Measurements from ENCODE around the gene PRRC2A. TPM values are rescaled to one million over a fixed set of nuclear protein-coding genes. Genes with fewer than 3 reads are reported as not detected.

Gene PRRC2A
- total RNA-seq, 2 experiments from 2014 or later = 206 to 215 TPM

DNA sequence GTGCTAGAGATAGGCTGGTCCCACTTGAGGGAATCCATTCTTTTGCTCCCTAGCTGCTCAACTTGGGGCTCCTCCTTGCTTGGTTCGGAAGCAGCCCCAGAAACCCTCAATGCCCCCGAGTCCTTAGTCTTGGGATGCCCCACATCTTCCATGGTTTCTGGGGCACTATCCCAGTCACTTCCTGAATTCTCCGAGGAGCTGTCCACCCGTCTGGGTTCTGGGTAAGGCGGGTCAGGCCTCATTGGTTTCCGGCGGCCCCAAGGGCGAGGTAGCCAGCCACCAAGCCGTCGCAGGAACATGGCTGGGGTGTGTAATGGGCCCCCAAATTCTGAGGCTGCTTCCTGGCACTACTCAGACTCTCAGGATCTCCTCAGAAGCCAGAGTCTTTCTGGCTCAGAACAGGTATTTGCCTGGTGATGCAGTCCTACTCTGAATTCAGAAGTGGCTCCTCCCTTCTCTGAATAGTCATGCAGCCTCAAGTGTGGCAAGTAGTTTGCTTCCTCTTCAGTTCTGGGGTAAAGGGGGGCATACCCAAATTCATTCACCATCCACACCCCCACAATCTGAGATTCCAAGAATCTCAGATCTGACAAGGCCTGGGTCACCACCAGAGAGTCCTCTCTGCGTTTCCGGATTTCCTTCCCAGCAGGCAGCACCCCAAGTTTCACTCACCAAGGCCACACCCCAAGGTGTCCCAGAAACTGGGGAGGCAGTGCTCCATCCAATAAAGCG is 39.3 kb downstream of the PRRC2A start:
- H3K36me3 ChIP-seq (ENCODE audit: insufficient read depth, low read length) = peaks cover 48% of the 10 kb centered on the region
- peaks cover 67% of the 10 kb centered on the region for H3K4me1 ChIP-seq (ENCODE audit: insufficient read depth, low read length)
- TF ChIP-seq, protein P1, sequence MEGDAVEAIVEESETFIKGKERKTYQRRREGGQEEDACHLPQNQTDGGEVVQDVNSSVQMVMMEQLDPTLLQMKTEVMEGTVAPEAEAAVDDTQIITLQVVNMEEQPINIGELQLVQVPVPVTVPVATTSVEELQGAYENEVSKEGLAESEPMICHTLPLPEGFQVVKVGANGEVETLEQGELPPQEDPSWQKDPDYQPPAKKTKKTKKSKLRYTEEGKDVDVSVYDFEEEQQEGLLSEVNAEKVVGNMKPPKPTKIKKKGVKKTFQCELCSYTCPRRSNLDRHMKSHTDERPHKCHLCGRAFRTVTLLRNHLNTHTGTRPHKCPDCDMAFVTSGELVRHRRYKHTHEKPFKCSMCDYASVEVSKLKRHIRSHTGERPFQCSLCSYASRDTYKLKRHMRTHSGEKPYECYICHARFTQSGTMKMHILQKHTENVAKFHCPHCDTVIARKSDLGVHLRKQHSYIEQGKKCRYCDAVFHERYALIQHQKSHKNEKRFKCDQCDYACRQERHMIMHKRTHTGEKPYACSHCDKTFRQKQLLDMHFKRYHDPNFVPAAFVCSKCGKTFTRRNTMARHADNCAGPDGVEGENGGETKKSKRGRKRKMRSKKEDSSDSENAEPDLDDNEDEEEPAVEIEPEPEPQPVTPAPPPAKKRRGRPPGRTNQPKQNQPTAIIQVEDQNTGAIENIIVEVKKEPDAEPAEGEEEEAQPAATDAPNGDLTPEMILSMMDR (IDR thresholded peaks at IDR 0.05) = no peak
- Mint-ChIP-seq H3K4me3 (peak overlapping the region; percentile 95), H3K9me3 (no peaks in the 10 kb centered on the region), H3K27me3 (no peaks in the 10 kb centered on the region), H3K4me1 (ENCODE audit: low read depth) (peaks cover 75% of the 10 kb centered on the region), H3K36me3 (ENCODE audit: low read depth) (peaks cover 61% of the 10 kb centered on the region), H3K27ac (peak overlapping the region; percentile 94)
- H3K27ac ChIP-seq (ENCODE audit: low read depth in 1 of 2, low read length in 2 of 2) = peak overlapping the region; percentile 70 to 71
- CTCF ChIA-PET = interaction anchor here (0.9 to 2.7 kb wide), 2 partner anchors 7 to 30 kb away, joined by 3 to 9 read pairs; partner anchors contain the start of gene BAG6
- POLR2A ChIA-PET = interaction anchor here (0.6 to 7.9 kb wide), 12 partner anchors 6 to 1403 kb away, joined by 3 to 250 read pairs (median 5); partner anchors contain the start of genes ABHD16A, APOM, ATP6V1G2 and BAG6
- ATAC-seq (ENCODE audit: poor library complexity) (peak; percentile 54), DNase-seq (peak in 4 of 14 experiments; percentile 35 to 52 (median 48))
- H3K9me3 ChIP-seq (ENCODE audit: control insufficient read depth in 1 of 2, insufficient read depth in 1 of 2, low read length in 2 of 2) = no peaks in the 10 kb centered on the region
- intact Hi-C loops (cut with DNase I, micrococcal nuclease) = loop anchor here (1.0 to 10.0 kb wide), 5 partner anchors 8 to 1545 kb away; partner anchors contain the start of genes BAG6 (in 2 of the 2), ABCF1 (in 1 of the 2), GPSM3 (in 1 of the 2) and HSD17B8 (in 1 of the 2)
- H3K4me3 ChIP-seq (ENCODE audit: low read length) = peak overlapping the region; percentile 80
- H3K27me3 ChIP-seq (ENCODE audit: control insufficient read depth in 1 of 2, insufficient read depth in 2 of 2, low read length in 2 of 2) = no peaks in the 10 kb centered on the region

DNA sequence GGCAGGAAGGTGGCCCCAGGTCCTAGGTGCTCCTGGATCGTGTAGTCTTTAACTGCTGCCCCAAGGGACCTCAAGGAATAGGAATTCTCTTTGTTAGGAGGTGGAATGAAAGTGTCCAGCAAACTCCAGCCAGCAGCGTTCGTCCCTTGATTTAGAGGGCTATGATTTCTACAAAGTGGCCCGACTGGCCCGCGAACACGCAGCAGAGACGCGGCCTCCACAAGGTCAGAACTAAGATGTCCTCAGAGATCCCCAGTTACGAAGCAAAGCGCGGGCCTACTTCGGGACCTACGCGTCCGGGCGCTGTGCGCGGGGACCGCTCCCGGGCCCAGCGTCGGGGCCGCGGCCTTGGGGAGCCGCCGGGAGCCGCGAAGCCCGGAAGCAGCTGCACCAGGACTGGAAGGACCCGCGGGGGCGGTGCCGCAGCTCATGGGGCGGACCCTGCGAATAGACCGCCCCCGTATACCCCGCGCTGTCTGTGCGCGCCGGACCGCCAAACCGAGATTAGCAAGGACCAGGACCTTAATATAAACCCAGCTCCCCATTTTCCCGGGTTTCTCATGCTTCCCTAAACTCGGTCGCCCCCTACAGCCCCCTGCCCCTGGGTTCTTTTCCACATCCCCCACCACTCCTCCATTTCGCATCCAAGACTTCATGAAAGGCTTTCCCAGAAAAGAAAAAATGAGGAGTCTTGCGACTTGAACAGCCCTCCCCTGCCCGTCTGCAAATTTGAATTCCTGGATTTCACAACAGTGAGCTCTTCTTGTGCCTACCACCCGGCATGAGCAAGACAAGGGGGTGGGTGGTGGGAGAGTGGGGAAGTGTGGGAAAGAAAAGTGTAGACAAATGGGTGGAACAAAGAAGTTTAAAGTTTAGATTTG is 40.1 kb downstream of the PRRC2A start, which contains the start of gene C6orf47:
C6orf47 (minus strand) TSS at position 398 of the 881 bp plus-strand sequence. CDS start 831 bp downstream, outside the sequence.
- H3K27ac Mint-ChIP-seq = peak within 1 kb of the TSS; percentile 94
- peak; percentile 42 for ATAC-seq (ENCODE audit: poor library complexity)
- no peaks in the 10 kb centered on the region for H3K9me3 Mint-ChIP-seq
- peaks cover 67% of the 10 kb centered on the region for H3K36me3 Mint-ChIP-seq (ENCODE audit: low read depth)
- Histone ChIP-seq H3K27ac (ENCODE audit: low read depth in 1 of 2, low read length in 2 of 2) (peak within 1 kb of the TSS; percentile 70 to 71), H3K27me3 (ENCODE audit: control insufficient read depth in 1 of 2, insufficient read depth in 2 of 2, low read length in 2 of 2) (no peaks in the 10 kb centered on the region), H3K36me3 (ENCODE audit: insufficient read depth, low read length) (peaks cover 48% of the 10 kb centered on the region), H3K4me1 (ENCODE audit: insufficient read depth, low read length) (peaks cover 73% of the 10 kb centered on the region), H3K4me3 (ENCODE audit: low read length) (peak within 1 kb of the TSS; percentile 80), H3K9me3 (ENCODE audit: control insufficient read depth in 1 of 2, insufficient read depth in 1 of 2, low read length in 2 of 2) (no peaks in the 10 kb centered on the region)
- POLR2A ChIA-PET = interaction anchor here (1.0 to 7.9 kb wide), 13 partner anchors 7 to 202 kb away, joined by 3 to 250 read pairs (median 5); partner anchors contain the start of genes ABHD16A, APOM, ATP6V1G2 and BAG6
- intact Hi-C loops (cut with DNase I, micrococcal nuclease) = loop anchor here (1.0 to 10.0 kb wide), 5 partner anchors 8 to 1544 kb away; partner anchors contain the start of genes BAG6 (in 2 of the 2), ABCF1 (in 1 of the 2), GPSM3 (in 1 of the 2) and HSD17B8 (in 1 of the 2)
- peak; percentile 45 to 87 (median 74) for DNase-seq
- CTCF ChIA-PET = interaction anchor here (0.8 to 2.7 kb wide), 3 partner anchors 8 to 202 kb away, joined by 3 to 9 read pairs (median 3); partner anchors contain the start of genes BAG6 and NEU1
- H3K27me3 Mint-ChIP-seq = no peaks in the 10 kb centered on the region
- H3K4me1 Mint-ChIP-seq (ENCODE audit: low read depth) = peaks cover 73% of the 10 kb centered on the region
- peak within 1 kb of the TSS; percentile 95 for H3K4me3 Mint-ChIP-seq
- TF ChIP-seq, protein P1 (IDR thresholded peaks at IDR 0.05) = no peak

Measured in CD4-positive, alpha-beta T cell (primary cell).